Panc1 (cell line): ENCODE results near the gene LILRB4. TPM values are rescaled to one million over a fixed set of nuclear protein-coding genes. Genes with fewer than 3 reads are reported as not detected.

Experiments used
- ATAC-seq: fragments of 200-7000 bp; cut with Tn5 transposase; 2 replicates; pipeline ENCODE4 v1.9.1; 2020; ENCODE audit warnings: mild to moderate bottlenecking, moderate library complexity
- BruUV-seq: library from RNA; stranded (reverse); fragments of 400-500 nt; replicated peaks from 2 replicates; lab custom pipeline; 2021; lab: Mats Ljungman, UMichigan
- CTCF ChIA-PET: fragments of 300-600 bp; sonication (Branson Sonifier 250); formaldehyde crosslinking; loops from one replicate; lab custom pipeline; 2022; ENCODE audit warnings: antibody characterized with exemption; lab: Charles Lee
- POLR2A ChIA-PET: fragments of 300-600 bp; sonication (Branson Sonifier 250); formaldehyde crosslinking; loops from one replicate; lab custom pipeline; 2022; ENCODE audit warnings: antibody characterized with exemption; lab: Charles Lee
- DNase-seq: peaks from one replicate; pipeline ENCODE4 v3.0.0-alpha.2; 2010; ENCODE audit warnings: low read depth, low spot score
- H3K27ac ChIP-seq: 2 replicates; pipeline ENCODE4 v1.5.1; 2011; ENCODE audit warnings: mild to moderate bottlenecking, low read length, inconsistent platforms
- H3K27me3 ChIP-seq: fragments of 200-500 bp; sonication (Bioruptor generic); 2 replicates; pipeline ENCODE4 v1.6.0; 2014; ENCODE audit warnings: low read length, inconsistent platforms; ENCODE audit not compliant: control insufficient read depth, insufficient read depth
- H3K36me3 ChIP-seq: fragments of 200-500 bp; sonication (Bioruptor generic); 2 replicates; pipeline ENCODE4 v1.5.1; 2014; ENCODE audit warnings: inconsistent platforms, mild to moderate bottlenecking, low read length, moderate library complexity; ENCODE audit not compliant: control insufficient read depth, insufficient read depth
- H3K4me1 ChIP-seq: 2 replicates; pipeline ENCODE4 v1.5.1; 2011; ENCODE audit warnings: inconsistent platforms, mild to moderate bottlenecking, low read length, moderate library complexity; ENCODE audit not compliant: control insufficient read depth, insufficient read depth
- H3K4me3 ChIP-seq, 2 experiments: 2 replicates each; pipeline ENCODE4 v1.5.1; 2011 to 2012; ENCODE audit warnings: low read depth in 2 of 2, low read length in 2 of 2, mild to moderate bottlenecking in 2 of 2, inconsistent platforms in 1 of 2, moderate library complexity in 1 of 2
- H3K9me3 ChIP-seq: fragments of 200-500 bp; sonication (Bioruptor generic); 2 replicates; pipeline ENCODE4 v1.5.1; 2014; ENCODE audit warnings: low read depth, mild to moderate bottlenecking, inconsistent platforms, low read length, moderate library complexity; ENCODE audit not compliant: control insufficient read depth, insufficient read depth
- CTCF ChIP-seq: fragments of 450-650 bp; IDR thresholded peaks from 2 replicates; pipeline ENCODE4 v1.5.1; 2017; ENCODE audit warnings: mild to moderate bottlenecking
- POLR2AphosphoS5 ChIP-seq: IDR thresholded peaks from 2 replicates; pipeline ENCODE4 v1.6.1; 2012; ENCODE audit warnings: mild to moderate bottlenecking, low read depth, low read length, moderate library complexity
- SIN3A ChIP-seq: IDR thresholded peaks from 2 replicates; pipeline ENCODE4 v1.6.1; 2012; ENCODE audit warnings: low read depth, mild to moderate bottlenecking, low read length, moderate library complexity, borderline replicate concordance; ENCODE audit not compliant: insufficient read depth
- TCF7L2 ChIP-seq: IDR thresholded peaks from 2 replicates; pipeline ENCODE4 v1.6.1; 2011; ENCODE audit warnings: mild to moderate bottlenecking, low read depth, low read length, inconsistent platforms
- in situ Hi-C: cut with HindIII; loops from 2 replicates; pipeline ENCODE4 v1.10.0; 2016; ENCODE audit warnings: low sequenced_read_pairs, low pct_unique_long_range_greater_than_20kb
- intact Hi-C: fragments of 100-400 bp; cut with micrococcal nuclease; formaldehyde crosslinking; loops from one replicate; pipeline ENCODE4 v1.10.0; 2022; ENCODE audit not compliant: unreplicated experiment
- total RNA-seq: library from RNA; stranded (reverse); gene quantifications from one replicate; pipeline ENCODE4 v1.2.1, GENCODE V29; 2021; ENCODE audit not compliant: unreplicated experiment
- TF ChIP-seq, protein P1 (sequence below), 2 experiments: IDR thresholded peaks; 2 replicates each; pipeline ENCODE4 v1.6.1; 2011 to 2012; ENCODE audit warnings: low read depth in 2 of 2, control low read depth in 1 of 2, low read length in 1 of 2, mild to moderate bottlenecking in 1 of 2, moderate library complexity in 1 of 2; ENCODE audit not compliant: insufficient read depth in 1 of 2

The LILRB4 gene
- total RNA-seq, 1 experiment from 2014 or later, result not detected

GRCh38 chr19:54665530-54665929 lies 2.7 kb downstream of the LILRB4 start:
- POLR2A ChIA-PET, result no interaction called here
- in situ Hi-C loops (no loop called here), intact Hi-C loops (no loop called here)
- ATAC-seq (no peak), DNase-seq (no peak)
- Histone ChIP-seq H3K36me3 (no peaks in the 10 kb centered on the region), H3K9me3 (no peaks in the 10 kb centered on the region), H3K27me3 (peaks cover 26% of the 10 kb centered on the region), H3K4me1 (no peaks in the 10 kb centered on the region), H3K4me3 (no peak overlapping the region), H3K27ac (no peak overlapping the region)
- TF ChIP-seq, protein P1, sequence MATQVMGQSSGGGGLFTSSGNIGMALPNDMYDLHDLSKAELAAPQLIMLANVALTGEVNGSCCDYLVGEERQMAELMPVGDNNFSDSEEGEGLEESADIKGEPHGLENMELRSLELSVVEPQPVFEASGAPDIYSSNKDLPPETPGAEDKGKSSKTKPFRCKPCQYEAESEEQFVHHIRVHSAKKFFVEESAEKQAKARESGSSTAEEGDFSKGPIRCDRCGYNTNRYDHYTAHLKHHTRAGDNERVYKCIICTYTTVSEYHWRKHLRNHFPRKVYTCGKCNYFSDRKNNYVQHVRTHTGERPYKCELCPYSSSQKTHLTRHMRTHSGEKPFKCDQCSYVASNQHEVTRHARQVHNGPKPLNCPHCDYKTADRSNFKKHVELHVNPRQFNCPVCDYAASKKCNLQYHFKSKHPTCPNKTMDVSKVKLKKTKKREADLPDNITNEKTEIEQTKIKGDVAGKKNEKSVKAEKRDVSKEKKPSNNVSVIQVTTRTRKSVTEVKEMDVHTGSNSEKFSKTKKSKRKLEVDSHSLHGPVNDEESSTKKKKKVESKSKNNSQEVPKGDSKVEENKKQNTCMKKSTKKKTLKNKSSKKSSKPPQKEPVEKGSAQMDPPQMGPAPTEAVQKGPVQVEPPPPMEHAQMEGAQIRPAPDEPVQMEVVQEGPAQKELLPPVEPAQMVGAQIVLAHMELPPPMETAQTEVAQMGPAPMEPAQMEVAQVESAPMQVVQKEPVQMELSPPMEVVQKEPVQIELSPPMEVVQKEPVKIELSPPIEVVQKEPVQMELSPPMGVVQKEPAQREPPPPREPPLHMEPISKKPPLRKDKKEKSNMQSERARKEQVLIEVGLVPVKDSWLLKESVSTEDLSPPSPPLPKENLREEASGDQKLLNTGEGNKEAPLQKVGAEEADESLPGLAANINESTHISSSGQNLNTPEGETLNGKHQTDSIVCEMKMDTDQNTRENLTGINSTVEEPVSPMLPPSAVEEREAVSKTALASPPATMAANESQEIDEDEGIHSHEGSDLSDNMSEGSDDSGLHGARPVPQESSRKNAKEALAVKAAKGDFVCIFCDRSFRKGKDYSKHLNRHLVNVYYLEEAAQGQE (IDR thresholded peaks at IDR 0.05; ENCODE audit: insufficient read depth in 1 of 2, low read depth in 2 of 2, low read length in 1 of 2), result no peak
- TF ChIP-seq CTCF, result no peak
- TF ChIP-seq SIN3A, result no peak
- no peak for TF ChIP-seq TCF7L2
- BruUV-seq, result no TSS peak
- CTCF ChIA-PET, result no interaction called here

GRCh38 chr19:54667217-54667616 lies 4.4 kb downstream of the LILRB4 start:
- no peak for TF ChIP-seq SIN3A
- TF ChIP-seq CTCF, result no peak
- TF ChIP-seq, protein P1 (IDR thresholded peaks at IDR 0.05; ENCODE audit: insufficient read depth in 1 of 2, low read depth in 2 of 2, low read length in 1 of 2), result no peak
- no peak for TF ChIP-seq POLR2AphosphoS5
- TF ChIP-seq TCF7L2, result no peak
- H3K36me3 ChIP-seq, result no peaks in the 10 kb centered on the region
- in situ Hi-C loops (no loop called here), intact Hi-C loops (no loop called here)
- H3K9me3 ChIP-seq, result no peaks in the 10 kb centered on the region
- DNase-seq, result no peak
- H3K4me1 ChIP-seq, result no peaks in the 10 kb centered on the region
- ATAC-seq, result no peak
- ChIA-PET POLR2A (no interaction called here), CTCF (no interaction called here)
- H3K27me3 ChIP-seq, result peaks cover 38% of the 10 kb centered on the region
- no peak overlapping the region for H3K4me3 ChIP-seq
- H3K27ac ChIP-seq, result no peak overlapping the region
- no TSS peak for BruUV-seq
